HEK293 (cell line): ENCODE measurements around the gene NAALADL2.

Source experiments
- CTCF ChIA-PET: fragments of 350-600 bp; formaldehyde crosslinking; extraction: SDS; loops from one replicate; lab custom pipeline; 2021; ENCODE audit warnings: antibody characterized with exemption; lab: Yijun Ruan, JAX
- POLR2A ChIA-PET: fragments of 300-600 bp; formaldehyde crosslinking; extraction: SDS; loops from one replicate; lab custom pipeline; 2020; ENCODE audit warnings: antibody characterized with exemption, inconsistent platforms; lab: Yijun Ruan, JAX
- H3K27ac ChIP-seq: fragments of 200-500 bp; sonication (Bioruptor generic); 2 replicates; pipeline ENCODE4 v1.5.1; 2014; ENCODE audit warnings: low read depth, low read length, control low read depth, inconsistent platforms; ENCODE audit errors: extremely low read depth
- H3K36me3 ChIP-seq, 2 experiments: fragments of 200-500 bp in 1 of 2; sonication (Bioruptor generic) in 1 of 2; 1 replicate in 1 of 2; 2 replicates in 1 of 2; pipeline ENCODE4 v1.5.1; 2014 to 2017; ENCODE audit warnings: inconsistent platforms in 2 of 2, low read length in 2 of 2; ENCODE audit not compliant: control insufficient read depth in 2 of 2, insufficient read depth in 1 of 2
- H3K4me1 ChIP-seq: fragments of 200-500 bp; sonication (Bioruptor generic); 2 replicates; pipeline ENCODE4 v1.5.1; 2014; ENCODE audit warnings: mild to moderate bottlenecking, low read length, inconsistent platforms; ENCODE audit not compliant: control insufficient read depth, insufficient read depth
- H3K4me3 ChIP-seq: 2 replicates; pipeline ENCODE4 v1.5.1; 2011; ENCODE audit warnings: low read depth, mild to moderate bottlenecking, control low read depth, low read length, moderate library complexity
- H3K9me3 ChIP-seq: fragments of 200-500 bp; sonication (Bioruptor generic); 2 replicates; pipeline ENCODE4 v1.5.1; 2014; ENCODE audit warnings: low read depth, low read length, inconsistent platforms; ENCODE audit not compliant: control insufficient read depth, insufficient read depth
- BCL11B ChIP-seq: fragments of 450-650 bp; formaldehyde crosslinking; IDR thresholded peaks from 2 replicates; pipeline ENCODE4 v1.5.1; 2016; ENCODE audit warnings: low read depth, missing biosample characterization, missing genetic modification characterization
- GFI1B ChIP-seq: fragments of 450-650 bp; formaldehyde crosslinking; IDR thresholded peaks from 2 replicates; pipeline ENCODE4 v1.5.1; 2016; ENCODE audit warnings: missing biosample characterization, missing genetic modification characterization
- GLI4 ChIP-seq: fragments of 450-650 bp; formaldehyde crosslinking; IDR thresholded peaks from 2 replicates; pipeline ENCODE4 v1.5.1; 2016; ENCODE audit warnings: missing biosample characterization, missing genetic modification characterization
- PRDM10 ChIP-seq: fragments of 450-650 bp; formaldehyde crosslinking; IDR thresholded peaks from 2 replicates; pipeline ENCODE4 v1.5.1; 2016; ENCODE audit warnings: missing biosample characterization, missing genetic modification characterization
- PRDM6 ChIP-seq: fragments of 450-650 bp; formaldehyde crosslinking; IDR thresholded peaks from 2 replicates; pipeline ENCODE4 v1.5.1; 2017; ENCODE audit warnings: missing biosample characterization, missing genetic modification characterization
- ZFHX2 ChIP-seq: fragments of 450-650 bp; formaldehyde crosslinking; conservative IDR thresholded peaks from 2 replicates; pipeline ENCODE4 v1.5.1; 2016; ENCODE audit warnings: missing biosample characterization, missing genetic modification characterization
- ZFP3 ChIP-seq: fragments of 450-650 bp; formaldehyde crosslinking; IDR thresholded peaks from 2 replicates; pipeline ENCODE4 v1.5.1; 2016; ENCODE audit warnings: low read depth, missing biosample characterization, missing genetic modification characterization
- ZFP37 ChIP-seq: fragments of 450-650 bp; formaldehyde crosslinking; IDR thresholded peaks from 2 replicates; pipeline ENCODE4 v1.5.1; 2016; ENCODE audit warnings: missing biosample characterization, missing genetic modification characterization
- ZFP41 ChIP-seq: fragments of 450-650 bp; formaldehyde crosslinking; IDR thresholded peaks from 2 replicates; pipeline ENCODE4 v1.5.1; 2016; ENCODE audit warnings: missing biosample characterization, missing genetic modification characterization, borderline replicate concordance
- ZNF16 ChIP-seq: fragments of 450-650 bp; formaldehyde crosslinking; IDR thresholded peaks from 2 replicates; pipeline ENCODE4 v1.5.1; 2016; ENCODE audit warnings: low read depth, missing biosample characterization, missing genetic modification characterization
- ZNF211 ChIP-seq: fragments of 450-650 bp; formaldehyde crosslinking; IDR thresholded peaks from 2 replicates; pipeline ENCODE4 v1.5.1; 2016; ENCODE audit warnings: low read depth, missing biosample characterization, missing genetic modification characterization
- ZNF302 ChIP-seq: fragments of 450-650 bp; formaldehyde crosslinking; IDR thresholded peaks from 2 replicates; pipeline ENCODE4 v1.5.1; 2016; ENCODE audit warnings: missing biosample characterization, missing genetic modification characterization, low read depth
- ZNF404 ChIP-seq: fragments of 450-650 bp; formaldehyde crosslinking; IDR thresholded peaks from 2 replicates; pipeline ENCODE4 v1.5.1; 2017; ENCODE audit warnings: missing biosample characterization, missing genetic modification characterization
- ZNF416 ChIP-seq: fragments of 450-650 bp; formaldehyde crosslinking; IDR thresholded peaks from 2 replicates; pipeline ENCODE4 v1.5.1; 2016; ENCODE audit warnings: missing biosample characterization, missing genetic modification characterization
- ZNF514 ChIP-seq: fragments of 450-650 bp; formaldehyde crosslinking; IDR thresholded peaks from 2 replicates; pipeline ENCODE4 v1.5.1; 2016; ENCODE audit warnings: missing biosample characterization, missing genetic modification characterization
- ZNF529 ChIP-seq: fragments of 450-650 bp; formaldehyde crosslinking; IDR thresholded peaks from 2 replicates; pipeline ENCODE4 v1.5.1; 2017; ENCODE audit warnings: missing genetic modification characterization, missing biosample characterization; ENCODE audit not compliant: insufficient replicate concordance
- ZNF548 ChIP-seq: fragments of 450-650 bp; formaldehyde crosslinking; IDR thresholded peaks from 2 replicates; pipeline ENCODE4 v1.5.1; 2016; ENCODE audit warnings: missing biosample characterization, missing genetic modification characterization
- ZNF558 ChIP-seq: fragments of 450-650 bp; formaldehyde crosslinking; IDR thresholded peaks from 2 replicates; pipeline ENCODE4 v1.5.1; 2016; ENCODE audit warnings: missing biosample characterization, missing genetic modification characterization
- ZNF560 ChIP-seq: fragments of 450-650 bp; formaldehyde crosslinking; IDR thresholded peaks from 2 replicates; pipeline ENCODE4 v1.5.1; 2017; ENCODE audit warnings: missing biosample characterization, missing genetic modification characterization, borderline replicate concordance
- ZNF580 ChIP-seq: fragments of 450-650 bp; formaldehyde crosslinking; IDR thresholded peaks from 2 replicates; pipeline ENCODE4 v1.5.1; 2016; ENCODE audit warnings: missing biosample characterization, missing genetic modification characterization
- ZNF629 ChIP-seq: fragments of 450-650 bp; formaldehyde crosslinking; IDR thresholded peaks from 2 replicates; pipeline ENCODE4 v1.5.1; 2017; ENCODE audit warnings: missing biosample characterization, missing genetic modification characterization
- ZNF645 ChIP-seq: fragments of 450-650 bp; formaldehyde crosslinking; IDR thresholded peaks from 2 replicates; pipeline ENCODE4; 2016; ENCODE audit warnings: missing biosample characterization, missing genetic modification characterization
- ZNF704 ChIP-seq: fragments of 450-650 bp; formaldehyde crosslinking; IDR thresholded peaks from 2 replicates; pipeline ENCODE4 v1.5.1; 2016; ENCODE audit warnings: missing biosample characterization, missing genetic modification characterization
- ZNF76 ChIP-seq: fragments of 450-650 bp; formaldehyde crosslinking; IDR thresholded peaks from 2 replicates; pipeline ENCODE4; 2016; ENCODE audit warnings: low read depth, missing biosample characterization, missing genetic modification characterization, borderline replicate concordance
- ZNF776 ChIP-seq: fragments of 450-650 bp; formaldehyde crosslinking; IDR thresholded peaks from 2 replicates; pipeline ENCODE4 v1.5.0; 2017; ENCODE audit warnings: missing biosample characterization, missing genetic modification characterization, borderline replicate concordance
- ZNF777 ChIP-seq: fragments of 450-650 bp; formaldehyde crosslinking; IDR thresholded peaks from 2 replicates; pipeline ENCODE4 v1.5.1; 2017; ENCODE audit warnings: missing biosample characterization, missing genetic modification characterization, borderline replicate concordance
- ZNF843 ChIP-seq: fragments of 450-650 bp; formaldehyde crosslinking; IDR thresholded peaks from 2 replicates; pipeline ENCODE4 v1.5.1; 2016; ENCODE audit warnings: missing biosample characterization, missing genetic modification characterization

NAALADL2 gene

GRCh38 chr3:175837962-175838361, 978.8 kb downstream of the NAALADL2 start (continued):
- TF ChIP-seq ZNF645: no peak
- TF ChIP-seq ZNF704 (tag by site-specific recombination): no peak
- TF ChIP-seq PRDM6 (tag by site-specific recombination): no peak
- TF ChIP-seq ZNF16 (tag by site-specific recombination): no peak
- TF ChIP-seq ZNF76: no peak
- no peak for TF ChIP-seq ZFP37 (tag by site-specific recombination)
- no peak for TF ChIP-seq BCL11B (tag by site-specific recombination)
- no peak for TF ChIP-seq GFI1B
- TF ChIP-seq ZFP41 (tag by site-specific recombination): no peak
- no peak for TF ChIP-seq ZNF548 (tag by site-specific recombination)

GRCh38 chr3:175839366-175840005, 980.4 kb downstream of the NAALADL2 start:
- Histone ChIP-seq H3K4me1 (no peaks in the 10 kb centered on the region), H3K36me3 (no peaks in the 10 kb centered on the region), H3K9me3 (no peaks in the 10 kb centered on the region)
- CTCF ChIA-PET: no interaction called here
- TF ChIP-seq ZNF529 (no peak), ZNF777 (tag by site-specific recombination) (no peak), ZFP3 (tag by site-specific recombination) (no peak), ZNF416 (tag by site-specific recombination) (no peak), PRDM6 (tag by site-specific recombination) (no peak), ZNF580 (tag by site-specific recombination) (no peak), ZNF560 (no peak), ZNF302 (tag by site-specific recombination) (no peak), ZNF843 (tag by site-specific recombination) (no peak), ZNF211 (no peak), ZNF404 (tag by site-specific recombination) (no peak), ZNF629 (no peak), ZNF514 (tag by site-specific recombination) (no peak), ZFHX2 (tag by site-specific recombination) (no peak), ZNF558 (tag by site-specific recombination) (no peak), ZNF776 (tag by site-specific recombination) (no peak), GLI4 (tag by site-specific recombination) (no peak), GFI1B (no peak), PRDM10 (tag by site-specific recombination) (no peak)
- TF ChIP-seq, all 188 proteins: peak for 0
- POLR2A ChIA-PET: no interaction called here
- Histone ChIP-seq H3K4me3 (no peak overlapping the region), H3K27ac (no peak overlapping the region)
